Endothelial cell of umbilical vein (primary cell): ENCODE measurements around the gene DND1. TPM values are rescaled to one million over a fixed set of nuclear protein-coding genes. Genes with fewer than 3 reads are reported as not detected.

Source experiments
- BruUV-seq: library from RNA; stranded (reverse); fragments of 400-500 nt; replicated peaks from 2 replicates; lab custom pipeline; 2021; lab: Mats Ljungman, UMichigan
- CTCF ChIA-PET: fragments of 300-600, 350-600 bp; sonication (Branson Sonifier 250); formaldehyde crosslinking; loops from one replicate; lab custom pipeline; 2021; ENCODE audit warnings: antibody characterized with exemption, inconsistent platforms; lab: Charles Lee
- POLR2A ChIA-PET: fragments of 300-600, 350-600 bp; sonication (Branson Sonifier 250); formaldehyde crosslinking; loops from one replicate; lab custom pipeline; 2021; ENCODE audit warnings: antibody characterized with exemption, inconsistent platforms; lab: Charles Lee
- DNase-seq: peaks from one replicate; pipeline ENCODE4 v3.0.0-alpha.2; 2011; ENCODE audit warnings: low read depth, low spot score
- FAIRE-seq: peaks from 2 replicates; lab custom pipeline; 2011; peaks lifted over from hg19 to GRCh38; lab: Jason Lieb, UNC
- H2AFZ ChIP-seq: 2 replicates; pipeline ENCODE4 v1.6.0; 2012; ENCODE audit warnings: low read depth, low read length, control low read depth, inconsistent platforms
- H3K27ac ChIP-seq: 2 replicates; pipeline ENCODE4 v1.5.1; 2011; ENCODE audit warnings: low read depth, mild to moderate bottlenecking, control low read depth, low read length, moderate library complexity; ENCODE audit not compliant: insufficient read depth
- H3K27me3 ChIP-seq, 2 experiments: 2 replicates each; pipeline versions ENCODE4 v1.6.0 to v1.6.1; 2011; ENCODE audit warnings: low read length in 2 of 2, mixed read lengths in 1 of 2; ENCODE audit not compliant: control insufficient read depth in 2 of 2, insufficient read depth in 2 of 2
- H3K36me3 ChIP-seq, 2 experiments: 2 replicates in 1 of 2; 3 replicates in 1 of 2; pipeline ENCODE4 v1.5.1; 2011; ENCODE audit warnings: low read length in 2 of 2, mild to moderate bottlenecking in 1 of 2, moderate library complexity in 1 of 2; ENCODE audit not compliant: control insufficient read depth in 2 of 2, insufficient read depth in 2 of 2; ENCODE audit errors: extremely low read depth in 1 of 2
- H3K4me1 ChIP-seq: 3 replicates; pipeline ENCODE4 v1.5.1; 2011; ENCODE audit warnings: mild to moderate bottlenecking, low read length; ENCODE audit not compliant: control insufficient read depth, insufficient read depth; ENCODE audit errors: extremely low read depth
- H3K4me2 ChIP-seq: 2 replicates; pipeline ENCODE4 v1.6.1; 2011; ENCODE audit warnings: low read length, control low read depth, mixed read lengths; ENCODE audit not compliant: insufficient read depth
- H3K4me3 ChIP-seq, 3 experiments: fragments of 200-600 bp in 1 of 3; sonication (generic), shearing (Covaris generic) in 1 of 3; replicated peaks in 1 of 3; 2 replicates each; pipeline ENCODE4 v1.5.1; 2011 to 2016; ENCODE audit warnings: control low read depth in 3 of 3, low read length in 3 of 3, mild to moderate bottlenecking in 2 of 3, inconsistent platforms in 1 of 3, low read depth in 1 of 3, moderate library complexity in 1 of 3; ENCODE audit not compliant: insufficient read depth in 1 of 3
- H3K79me2 ChIP-seq: 2 replicates; pipeline ENCODE4 v1.6.0; 2012; ENCODE audit warnings: low read length, inconsistent platforms; ENCODE audit not compliant: control insufficient read depth, insufficient read depth
- H3K9ac ChIP-seq: replicated peaks from 2 replicates; pipeline ENCODE3; 2011; ENCODE audit warnings: low read length, control low read depth; ENCODE audit not compliant: insufficient read depth; ENCODE audit errors: extremely low read depth
- H3K9me1 ChIP-seq: replicated peaks from 3 replicates; pipeline ENCODE4 v1.6.0; 2011; ENCODE audit warnings: mild to moderate bottlenecking, low read length; ENCODE audit not compliant: control insufficient read depth, insufficient read depth; ENCODE audit errors: extremely low read depth
- H3K9me3 ChIP-seq: replicated peaks from 2 replicates; pipeline ENCODE4 v1.5.1; 2012; ENCODE audit warnings: low read length, inconsistent platforms; ENCODE audit not compliant: control insufficient read depth, insufficient read depth
- H4K20me1 ChIP-seq: replicated peaks from 2 replicates; pipeline ENCODE3; 2011; ENCODE audit warnings: mild to moderate bottlenecking, low read length; ENCODE audit not compliant: control insufficient read depth, insufficient read depth; ENCODE audit errors: extremely low read depth
- FOS ChIP-seq: IDR thresholded peaks from 2 replicates; pipeline ENCODE4 v1.6.1; 2011; ENCODE audit warnings: mild to moderate bottlenecking, low read length, moderate library complexity, borderline replicate concordance; ENCODE audit not compliant: insufficient read depth
- GATA2 ChIP-seq: IDR thresholded peaks from 2 replicates; pipeline ENCODE4 v1.7.0; 2011; ENCODE audit warnings: low read depth, mild to moderate bottlenecking, moderate library complexity, mixed read lengths, low read length; ENCODE audit not compliant: insufficient read length, insufficient read depth
- JUN ChIP-seq: IDR thresholded peaks from 2 replicates; pipeline ENCODE4 v1.6.1; 2011; ENCODE audit warnings: borderline replicate concordance, low read depth; ENCODE audit not compliant: insufficient read length, insufficient read depth
- POLR2A ChIP-seq: IDR thresholded peaks from 2 replicates; pipeline ENCODE4 v1.6.1; 2012; ENCODE audit warnings: low read depth, mild to moderate bottlenecking, control low read depth, low read length
- POLR2AphosphoS5 ChIP-seq: IDR thresholded peaks from 2 replicates; pipeline ENCODE4 v1.6.1; 2012; ENCODE audit warnings: low read depth, mild to moderate bottlenecking, control low read depth, low read length, moderate library complexity; ENCODE audit not compliant: insufficient read depth
- dilution Hi-C: fragments of 300-500 bp; cut with MboI; formaldehyde crosslinking; loops from one replicate; pipeline ENCODE4 v1.15.0; 2019; ENCODE audit warnings: low sequenced_read_pairs; ENCODE audit not compliant: extremely low pct_ligation_motif_present
- intact Hi-C: fragments of 100-400 bp; cut with micrococcal nuclease; formaldehyde crosslinking; loops from one replicate; pipeline ENCODE4 v1.10.0; 2022
- polyA plus RNA-seq, 4 experiments: library from polyadenylated mRNA; depleted of rRNA in 3 of 4; stranded (reverse) in 3 of 4; unstranded in 1 of 4; fragments of >200 nt; gene quantifications; 2 replicates each; pipeline versions ENCODE4 v1.2.1 to v1.2.3, GENCODE V29; 2011 to 2012; ENCODE audit warnings: missing spikeins in 1 of 4
- total RNA-seq: library from RNA; stranded (reverse); gene quantifications from 2 replicates; pipeline ENCODE4 v1.2.3, GENCODE V29; 2021
- TF ChIP-seq, protein P1 (sequence below), 2 donors: IDR thresholded peaks; 1 replicate in 1 of 2; 2 replicates in 1 of 2; pipeline ENCODE4 v1.5.1; 2011; ENCODE audit warnings: low read length in 2 of 2, mild to moderate bottlenecking in 2 of 2, moderate library complexity in 2 of 2, control low read depth in 1 of 2, inconsistent platforms in 1 of 2, low read depth in 1 of 2; ENCODE audit not compliant: insufficient read depth in 1 of 2; ENCODE audit errors: extremely low read depth in 1 of 2

Gene DND1
- total and polyA plus RNA-seq, 2 donors (not counting 3 experiments of a cell fraction or from before 2014, with no cell fraction given) = 1.1 to 1.2 TPM

DNA sequence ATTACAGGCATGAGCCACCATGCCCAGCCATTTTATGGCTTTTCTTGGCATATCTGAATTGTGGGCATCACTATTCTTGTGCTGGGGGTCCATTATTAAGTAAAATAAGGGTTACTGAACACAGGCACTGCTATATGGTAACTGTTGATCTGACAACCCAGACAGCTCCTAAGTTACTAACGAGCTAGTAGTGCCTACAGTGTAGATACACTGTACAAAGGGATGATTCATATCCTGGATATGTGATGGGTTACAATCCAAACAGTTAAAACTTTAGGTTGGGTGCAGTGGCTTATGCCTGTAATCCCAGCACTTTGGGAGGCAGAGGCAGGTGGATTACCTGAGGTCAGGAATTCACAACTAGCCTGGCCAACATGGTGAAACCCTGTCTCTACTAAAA is 44.7 kb downstream of the DND1 start:
- Histone ChIP-seq H3K9ac (no peak overlapping the region), H3K27me3 (peaks cover 2 to 3% of the 10 kb centered on the region in 2 experiments), H2AFZ (no peak overlapping the region), H3K27ac (no peak overlapping the region), H4K20me1 (no peaks in the 10 kb centered on the region), H3K9me1 (no peaks in the 10 kb centered on the region), H3K79me2 (no peaks in the 10 kb centered on the region), H3K4me3 (no peak overlapping the region), H3K4me2 (no peak overlapping the region), H3K36me3 (no peaks in the 10 kb centered on the region), H3K4me1 (peaks cover 15% of the 10 kb centered on the region), H3K9me3 (no peaks in the 10 kb centered on the region)
- peak; percentile 31 for DNase-seq
- CTCF ChIA-PET = interaction anchor here (1.2 kb wide), 1 partner anchor 39 kb away, joined by 3 read pairs; no protein-coding TSS in a partner anchor
- intact Hi-C loops = no loop called here
- FAIRE-seq = peak; percentile 82
- POLR2A ChIA-PET = no interaction called here
- TF ChIP-seq POLR2A = no peak
- peak; percentile 46 for TF ChIP-seq FOS
- TF ChIP-seq, protein P1, sequence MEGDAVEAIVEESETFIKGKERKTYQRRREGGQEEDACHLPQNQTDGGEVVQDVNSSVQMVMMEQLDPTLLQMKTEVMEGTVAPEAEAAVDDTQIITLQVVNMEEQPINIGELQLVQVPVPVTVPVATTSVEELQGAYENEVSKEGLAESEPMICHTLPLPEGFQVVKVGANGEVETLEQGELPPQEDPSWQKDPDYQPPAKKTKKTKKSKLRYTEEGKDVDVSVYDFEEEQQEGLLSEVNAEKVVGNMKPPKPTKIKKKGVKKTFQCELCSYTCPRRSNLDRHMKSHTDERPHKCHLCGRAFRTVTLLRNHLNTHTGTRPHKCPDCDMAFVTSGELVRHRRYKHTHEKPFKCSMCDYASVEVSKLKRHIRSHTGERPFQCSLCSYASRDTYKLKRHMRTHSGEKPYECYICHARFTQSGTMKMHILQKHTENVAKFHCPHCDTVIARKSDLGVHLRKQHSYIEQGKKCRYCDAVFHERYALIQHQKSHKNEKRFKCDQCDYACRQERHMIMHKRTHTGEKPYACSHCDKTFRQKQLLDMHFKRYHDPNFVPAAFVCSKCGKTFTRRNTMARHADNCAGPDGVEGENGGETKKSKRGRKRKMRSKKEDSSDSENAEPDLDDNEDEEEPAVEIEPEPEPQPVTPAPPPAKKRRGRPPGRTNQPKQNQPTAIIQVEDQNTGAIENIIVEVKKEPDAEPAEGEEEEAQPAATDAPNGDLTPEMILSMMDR (IDR thresholded peaks at IDR 0.05; ENCODE audit: extremely low read depth in 1 of 2, insufficient read depth in 1 of 2, low read depth in 1 of 2, low read length in 2 of 2) = no peak
- TF ChIP-seq JUN = peak; percentile 17
- no peak for TF ChIP-seq POLR2AphosphoS5
- no peak for TF ChIP-seq GATA2
- dilution Hi-C loops = no loop called here
- BruUV-seq = no TSS peak
